Stimulated activated CD4-positive, alpha-beta T cell treated with anti-CD3 and anti-CD28 coated beads, Interleukin-2, amount 100 ng/mL, for 24 hours (primary cell): ENCODE measurements around the gene MAPK10.
"Not testable (repeated sequence)": the region's sequence is repeated elsewhere in the genome, so short reads cannot be mapped to it uniquely, and the experiment has no call there.

Source experiments
- DNase-seq, 2 donors: peaks; one replicate each; pipeline ENCODE4 v3.0.0-alpha.2; 2020

MAPK10 gene

DNA sequence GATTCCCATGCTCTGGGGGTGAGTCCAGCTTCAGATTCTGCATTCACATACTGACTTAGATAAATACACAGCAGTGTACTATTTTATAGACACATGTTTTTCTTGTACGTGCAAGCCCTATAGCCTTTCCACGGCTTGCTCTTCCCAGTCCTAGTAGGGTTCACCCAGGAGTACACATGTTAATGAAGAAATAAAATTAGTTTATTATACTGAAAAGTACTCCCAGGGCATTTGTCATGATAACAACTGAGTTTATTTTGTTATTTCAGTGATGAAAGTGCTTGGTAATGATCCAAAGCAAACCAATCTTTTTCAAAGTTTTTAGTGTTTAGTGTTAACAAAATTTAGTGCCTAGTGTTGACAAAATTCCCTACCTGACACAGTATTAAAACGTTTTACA lies 21.3 kb downstream of the MAPK10 start:
- DNase-seq: no peak

DNA sequence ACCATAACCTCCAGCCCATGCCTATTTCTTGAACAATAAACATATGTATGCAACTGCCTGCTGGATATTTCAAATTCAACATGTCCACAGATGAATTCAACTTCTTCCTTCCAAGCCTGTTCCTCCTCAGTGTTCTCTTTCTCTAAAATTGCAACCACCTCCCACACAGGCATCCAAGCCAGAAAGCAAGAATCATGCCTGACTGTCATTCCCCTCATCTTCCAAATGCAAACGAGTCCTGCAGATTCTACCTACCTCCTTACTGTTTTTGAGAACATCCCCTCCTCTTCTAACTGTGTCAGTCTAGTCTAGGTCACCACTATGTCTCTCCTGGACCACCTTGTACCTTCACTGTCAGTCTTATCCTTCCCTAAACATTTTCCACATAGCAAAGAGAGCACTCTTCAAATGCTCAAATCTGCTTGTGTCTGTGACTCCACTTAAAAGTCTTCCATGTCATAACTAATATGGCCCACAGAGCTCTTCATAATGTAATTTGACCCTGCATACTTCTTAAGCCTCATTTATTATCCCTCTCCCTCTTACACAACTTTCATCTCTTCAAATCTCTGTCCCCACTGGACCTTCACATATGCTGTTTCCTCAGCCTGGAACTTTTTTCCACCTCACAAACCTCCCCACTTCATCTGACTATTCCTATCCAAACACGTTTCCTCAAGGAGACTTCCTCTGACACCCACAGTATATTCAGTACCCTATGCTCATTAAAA lies 25.7 kb downstream of the MAPK10 start:
- DNase-seq: no peak

DNA sequence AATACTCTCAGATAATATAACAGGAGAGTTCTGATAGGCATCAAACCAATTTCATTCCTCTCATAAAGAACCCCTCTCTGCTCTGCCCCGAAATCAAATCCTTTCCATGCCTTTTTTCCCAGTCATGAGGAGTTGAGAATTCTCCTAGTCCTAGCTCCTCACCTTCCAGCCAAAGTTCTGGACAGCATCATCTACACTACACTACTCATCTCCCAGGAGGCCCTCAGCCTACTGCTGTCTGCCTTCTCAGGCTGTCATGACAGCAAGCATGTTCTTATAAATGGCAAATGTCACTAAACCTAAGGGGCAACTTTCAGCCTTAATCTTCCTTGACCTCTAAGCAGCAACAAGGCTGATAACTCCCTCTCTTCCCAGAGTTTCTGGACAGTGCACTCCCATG lies 26.6 kb downstream of the MAPK10 start:
- no peak for DNase-seq

DNA sequence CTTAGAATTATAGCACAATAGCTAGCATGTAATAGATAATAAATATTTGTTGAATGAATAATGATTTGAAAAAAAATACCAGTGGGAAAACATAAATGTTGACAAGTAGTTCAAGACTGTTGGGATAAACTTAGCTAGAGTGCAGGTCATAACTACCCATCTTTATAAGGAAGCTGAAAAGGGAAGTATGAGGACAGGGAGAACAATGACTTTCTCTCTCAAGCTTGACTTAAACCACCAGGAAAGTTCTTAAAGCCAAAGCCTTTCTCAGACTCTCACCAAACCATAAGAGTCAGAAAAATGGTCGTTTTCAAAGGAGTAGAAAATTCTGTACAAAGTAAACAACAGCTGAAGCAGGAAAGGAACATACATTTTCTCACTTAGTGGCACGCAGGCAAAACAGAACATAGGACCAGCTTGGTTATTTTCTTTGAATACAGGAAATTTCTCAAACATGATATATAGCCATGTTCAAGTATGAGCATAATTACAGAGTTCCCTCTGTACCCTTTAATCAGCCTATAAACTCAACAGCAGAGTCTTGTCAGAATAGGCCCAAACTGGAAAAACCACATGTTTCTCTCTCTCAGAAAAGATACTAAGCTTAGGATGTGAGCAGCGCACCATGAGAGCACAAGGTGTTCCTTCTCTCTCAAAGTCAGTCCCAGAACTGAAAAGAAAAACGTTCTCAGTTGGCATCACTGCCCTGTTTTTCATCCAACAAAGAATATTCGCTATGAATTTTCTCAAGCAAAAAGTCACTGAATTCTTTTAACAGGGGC lies 28.7 kb downstream of the MAPK10 start:
- DNase-seq: no peak

DNA sequence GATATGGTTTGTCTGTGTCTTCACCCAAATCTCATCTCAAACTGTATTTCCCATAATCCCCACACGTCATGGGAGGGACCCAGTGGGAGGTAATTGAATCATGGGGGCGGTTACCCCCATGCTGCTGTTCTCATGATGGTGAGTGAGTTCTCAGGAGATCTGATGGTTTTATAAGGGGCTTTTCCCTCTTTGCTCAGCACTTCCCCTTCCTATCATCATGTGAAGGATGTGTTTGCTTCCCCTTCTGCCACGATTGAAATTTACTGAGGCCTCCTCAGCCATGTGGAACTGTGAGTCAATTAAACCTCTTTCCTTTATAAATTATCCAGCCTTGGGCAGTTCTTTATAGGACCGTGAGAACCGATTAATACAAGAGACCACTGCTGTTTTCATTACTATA lies 29.4 kb downstream of the MAPK10 start:
- not testable (repeated sequence) for DNase-seq

DNA sequence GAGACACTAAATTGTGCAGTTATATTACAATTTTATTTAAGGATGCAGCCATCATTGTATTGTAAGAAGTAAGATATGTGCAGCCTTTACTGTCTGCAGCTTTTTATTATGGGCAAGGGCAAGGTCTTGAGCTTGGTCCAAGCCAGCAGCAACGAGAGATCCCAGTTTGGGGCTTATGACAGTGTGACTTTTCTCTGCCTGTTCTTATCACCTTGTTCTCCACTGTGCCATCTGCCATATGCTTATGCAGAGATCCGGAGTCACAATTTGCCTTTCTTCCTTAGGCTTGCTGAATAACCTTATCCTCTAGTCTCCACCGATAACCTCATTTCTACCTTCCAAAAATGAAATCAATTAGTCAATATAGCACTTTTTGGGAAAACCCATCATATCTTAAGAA lies 30.4 kb downstream of the MAPK10 start:
- no peak for DNase-seq

DNA sequence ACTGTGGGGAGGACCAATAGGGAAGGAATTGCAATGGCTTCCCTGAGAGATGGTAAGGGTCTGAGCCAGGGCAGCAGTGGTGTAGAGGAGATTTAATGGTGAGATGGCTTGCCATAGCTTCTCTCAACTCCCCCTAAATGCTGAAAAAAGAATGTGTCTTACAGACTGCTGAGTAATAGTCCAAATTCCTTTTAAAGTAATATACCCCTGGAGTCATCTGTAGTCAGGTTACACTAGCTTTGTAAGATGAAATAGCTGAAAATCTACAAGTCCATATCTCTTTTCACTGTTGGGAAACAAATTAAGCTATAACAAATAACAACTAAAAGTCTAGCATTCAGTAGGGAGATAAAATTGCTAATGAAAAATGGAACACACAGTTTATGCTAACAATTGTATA lies 33.5 kb downstream of the MAPK10 start:
- DNase-seq: no peak

DNA sequence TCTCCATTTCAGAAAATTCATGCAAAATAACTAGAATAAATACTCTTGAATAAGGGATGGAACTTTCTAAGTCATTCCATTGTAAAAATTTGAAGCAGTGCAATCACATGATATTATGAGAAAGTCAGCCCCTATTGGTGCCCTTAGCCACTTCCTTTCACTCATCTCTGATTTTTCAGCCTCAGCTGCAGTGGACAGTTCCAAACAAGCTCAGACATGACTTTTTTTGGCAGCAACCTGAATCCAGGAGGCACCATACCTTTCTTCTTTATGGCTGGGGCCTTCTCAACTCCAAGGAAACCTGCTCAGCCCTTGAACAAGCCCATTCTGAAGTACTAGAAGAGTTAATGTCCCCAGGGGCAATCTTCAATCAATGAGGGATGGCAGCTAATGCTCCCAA lies 40.5 kb downstream of the MAPK10 start:
- no peak for DNase-seq

DNA sequence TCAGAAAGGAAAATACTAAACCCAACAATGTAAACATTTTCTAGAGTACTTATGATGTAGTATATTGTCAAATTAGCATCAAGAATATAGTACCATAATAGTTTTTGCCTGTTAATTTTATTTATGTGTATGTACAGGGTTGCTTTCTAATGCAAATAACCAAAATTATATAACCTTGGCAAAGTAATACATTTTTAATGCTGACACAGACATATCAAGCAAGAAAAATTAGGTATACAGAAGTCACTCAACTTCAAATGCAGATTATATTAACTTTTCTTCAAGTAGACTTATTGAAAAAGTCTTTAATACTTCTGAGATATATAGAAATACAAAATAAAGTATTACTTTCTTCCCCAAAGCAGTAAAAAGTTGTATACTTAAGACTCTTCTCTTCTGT lies 44.3 kb downstream of the MAPK10 start:
- DNase-seq: no peak

DNA sequence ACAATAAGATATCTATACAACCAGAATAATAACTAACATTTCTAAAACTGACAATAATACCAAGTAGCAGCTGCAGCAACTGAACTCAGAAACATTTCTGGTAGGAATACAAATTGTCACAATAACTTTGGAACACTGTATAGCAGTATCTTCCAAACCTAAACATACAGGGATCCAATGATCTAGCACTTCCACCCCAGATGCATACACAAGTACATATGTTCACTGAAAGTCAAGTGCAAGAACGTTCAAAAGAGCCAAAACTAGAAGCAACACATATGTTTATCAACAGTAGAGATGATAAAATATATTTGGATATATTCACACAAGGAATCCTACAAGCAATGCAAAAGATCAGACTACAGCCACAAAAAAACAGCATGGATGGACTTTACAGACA lies 46.2 kb downstream of the MAPK10 start:
- DNase-seq: no peak

DNA sequence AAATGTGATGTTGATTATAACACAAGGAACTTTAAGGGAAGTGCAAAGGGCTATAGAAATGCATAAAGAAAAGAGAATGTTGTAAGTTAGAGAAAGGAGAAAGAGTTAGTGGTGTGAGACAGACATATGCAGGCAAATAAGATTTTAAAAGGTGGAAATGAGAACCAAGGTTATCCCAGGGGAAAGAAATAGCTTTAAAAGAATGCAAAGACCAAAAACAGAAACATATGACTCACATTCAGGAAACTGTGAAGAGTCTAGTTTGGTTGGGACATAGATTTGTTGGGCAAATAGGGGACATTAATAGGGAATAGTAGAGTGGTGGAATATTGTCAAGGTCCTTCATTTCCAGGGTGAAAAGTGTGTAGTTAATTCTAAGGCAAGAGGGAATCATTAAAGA lies 52.4 kb downstream of the MAPK10 start:
- no peak for DNase-seq

DNA sequence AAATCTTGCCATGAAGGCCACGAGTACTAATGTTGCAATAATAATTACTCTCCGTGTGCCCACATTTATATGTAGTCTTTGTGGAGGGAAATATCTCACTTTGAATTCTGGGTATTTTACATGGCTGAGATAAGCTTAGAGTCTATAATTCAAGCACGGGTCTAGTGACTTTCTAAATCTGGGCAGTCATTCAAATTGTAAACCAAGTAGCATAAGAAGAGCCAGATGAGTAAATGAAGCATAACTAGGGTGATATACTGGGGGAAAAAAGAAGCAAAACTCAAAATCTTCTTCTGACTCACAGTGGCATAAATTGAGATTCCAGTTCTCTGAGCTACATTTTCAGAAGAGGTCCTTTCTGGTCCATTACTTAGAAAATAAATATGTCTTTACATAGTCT lies 53.0 kb downstream of the MAPK10 start:
- DNase-seq: no peak

DNA sequence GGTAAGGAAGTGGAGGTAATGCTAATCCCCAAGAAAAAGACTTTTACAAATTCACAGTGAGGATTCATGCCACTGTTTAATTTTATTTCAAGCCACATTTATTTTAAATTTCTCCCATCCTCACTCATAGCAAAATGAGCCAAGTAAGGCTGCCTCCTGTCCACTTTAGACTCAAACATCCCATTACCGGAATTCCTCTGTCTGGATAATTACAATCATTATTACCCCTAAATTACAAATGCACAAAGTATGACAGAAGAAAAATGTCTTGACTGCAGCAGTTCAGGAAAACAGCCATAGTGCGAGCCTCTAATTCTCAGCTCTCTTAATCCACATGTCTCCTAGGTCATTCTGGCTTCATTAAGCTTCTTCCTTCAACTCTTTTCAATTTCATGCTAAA lies 57.0 kb downstream of the MAPK10 start:
- DNase-seq: no peak

DNA sequence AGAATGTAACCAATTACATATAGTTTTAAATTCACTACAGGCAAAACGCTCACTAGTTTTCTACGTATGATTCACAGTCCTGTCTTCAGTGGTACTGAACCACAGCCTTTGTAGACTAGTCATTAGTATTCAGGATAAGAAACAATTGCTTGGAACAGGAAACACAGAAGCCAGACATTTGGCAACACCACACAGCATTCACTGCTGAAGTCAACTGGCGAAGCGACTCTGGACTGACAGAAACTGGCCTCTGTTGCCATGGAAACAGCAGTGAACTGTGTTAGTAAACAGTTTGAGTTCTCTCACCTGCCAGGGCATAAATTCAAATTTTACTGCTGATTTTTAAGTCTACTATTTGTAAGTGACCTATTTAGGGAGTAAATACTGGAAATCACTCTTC lies 57.6 kb downstream of the MAPK10 start:
- no peak for DNase-seq

DNA sequence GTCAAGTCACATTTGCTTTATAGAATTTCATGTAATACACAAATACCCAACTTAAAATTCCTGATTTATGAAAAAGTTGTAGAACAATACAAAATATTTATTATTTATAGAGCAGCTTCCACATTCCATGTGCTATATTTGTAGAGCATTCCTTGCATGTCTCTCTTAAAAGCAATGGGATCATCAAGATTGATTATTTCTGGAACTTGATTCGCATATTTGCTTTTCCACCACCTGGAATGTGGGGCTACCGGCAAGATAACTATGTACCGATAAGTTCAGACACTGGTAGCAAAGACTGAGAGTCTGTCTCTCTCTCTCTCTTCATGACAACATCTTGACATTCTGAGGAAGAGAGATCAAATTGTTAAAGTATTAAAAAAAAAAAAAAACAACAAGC lies 59.3 kb downstream of the MAPK10 start:
- no peak for DNase-seq

DNA sequence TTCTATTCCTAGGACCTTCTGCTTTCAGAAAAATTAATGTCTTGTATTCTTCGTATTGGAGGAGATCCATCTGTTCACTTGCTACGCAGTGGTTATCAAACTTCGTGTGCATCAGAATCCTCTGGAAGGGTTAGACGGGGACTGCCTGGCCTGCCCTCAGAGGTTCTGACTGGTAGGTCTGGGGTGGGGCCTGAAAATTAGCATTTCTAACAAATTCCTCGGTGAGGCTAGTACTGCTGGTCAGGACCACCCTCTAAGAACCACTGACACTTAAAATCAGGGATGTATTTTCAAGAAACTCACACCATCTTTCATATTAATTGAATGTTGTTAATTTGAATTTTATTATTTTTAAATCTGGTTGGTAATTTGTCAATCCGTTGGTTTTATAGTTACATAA lies 63.0 kb downstream of the MAPK10 start:
- no peak for DNase-seq

DNA sequence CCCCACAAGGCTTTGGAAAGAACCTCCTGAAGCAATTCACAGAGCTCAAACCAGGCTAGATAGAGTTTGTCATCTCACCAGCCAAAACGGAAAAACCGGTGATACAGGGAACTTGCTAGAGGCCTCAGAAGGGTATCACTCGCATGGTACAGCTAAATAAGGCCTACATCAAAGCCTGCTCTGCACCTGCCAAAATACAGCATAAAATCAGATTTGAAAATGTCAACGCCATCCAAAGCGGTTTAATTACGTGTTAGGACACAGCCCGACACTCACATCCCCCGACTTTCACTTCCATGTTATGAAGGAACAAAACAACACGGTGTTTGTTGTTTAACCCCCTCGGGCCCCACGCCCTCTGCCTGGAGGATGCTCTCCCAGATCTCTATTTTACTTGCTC lies 65.0 kb downstream of the MAPK10 start:
- DNase-seq: no peak

DNA sequence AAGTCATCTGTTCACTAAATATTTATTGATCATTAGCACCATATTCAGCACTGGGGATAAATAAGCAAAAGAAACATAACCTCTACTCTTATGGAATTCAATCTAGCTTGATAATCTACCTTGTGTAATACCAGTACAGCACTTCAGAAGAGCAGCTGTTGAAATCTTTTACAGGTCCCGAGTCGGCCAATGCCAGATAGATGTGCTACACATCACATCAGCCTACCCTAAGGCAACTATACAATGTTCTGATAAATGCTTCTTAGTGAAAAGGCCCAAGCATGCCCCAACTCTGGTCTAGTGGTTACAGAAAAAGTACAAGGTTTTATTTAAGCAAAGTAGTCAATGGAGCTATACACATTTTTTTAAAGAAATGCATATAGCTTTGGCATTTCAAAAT lies 68.7 kb downstream of the MAPK10 start:
- DNase-seq: no peak

DNA sequence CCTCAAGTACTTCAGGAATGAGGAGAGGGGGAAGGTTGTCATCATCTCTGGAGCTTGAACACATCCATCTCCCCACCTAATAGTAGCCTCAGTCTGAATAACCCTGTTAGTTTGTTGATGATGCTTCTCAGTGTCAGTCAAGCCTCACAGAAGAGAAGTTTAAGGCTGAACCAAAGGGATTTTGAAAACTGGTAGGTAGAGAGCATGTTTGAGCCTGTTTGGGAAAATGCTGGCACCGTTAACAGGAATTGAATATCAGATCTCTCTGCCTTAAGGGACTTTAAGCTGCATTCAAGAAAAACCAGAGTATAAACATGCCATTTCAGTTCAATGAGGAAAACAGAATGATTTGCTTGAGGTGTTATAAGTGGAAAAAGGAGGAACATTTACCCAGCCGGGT lies 73.1 kb downstream of the MAPK10 start:
- no peak for DNase-seq

DNA sequence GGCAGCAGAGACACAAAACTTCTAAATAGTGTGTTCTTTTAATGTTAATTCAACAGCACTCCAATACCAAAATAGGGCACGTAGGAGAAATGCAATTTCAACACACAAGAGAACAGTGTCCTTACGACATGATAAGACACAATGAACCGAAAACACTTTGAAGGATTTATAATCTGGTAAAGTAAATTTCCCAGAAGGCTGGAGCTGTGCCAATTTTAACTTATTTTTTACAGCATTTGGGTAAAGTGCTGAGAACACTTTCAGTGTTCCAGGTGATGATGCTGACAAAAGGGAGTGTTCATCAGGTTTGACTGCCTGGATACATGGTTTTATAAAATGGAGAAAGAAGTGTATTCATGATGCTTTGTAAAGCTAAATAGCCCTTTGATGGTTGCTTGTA lies 76.5 kb downstream of the MAPK10 start:
- DNase-seq: no peak

DNA sequence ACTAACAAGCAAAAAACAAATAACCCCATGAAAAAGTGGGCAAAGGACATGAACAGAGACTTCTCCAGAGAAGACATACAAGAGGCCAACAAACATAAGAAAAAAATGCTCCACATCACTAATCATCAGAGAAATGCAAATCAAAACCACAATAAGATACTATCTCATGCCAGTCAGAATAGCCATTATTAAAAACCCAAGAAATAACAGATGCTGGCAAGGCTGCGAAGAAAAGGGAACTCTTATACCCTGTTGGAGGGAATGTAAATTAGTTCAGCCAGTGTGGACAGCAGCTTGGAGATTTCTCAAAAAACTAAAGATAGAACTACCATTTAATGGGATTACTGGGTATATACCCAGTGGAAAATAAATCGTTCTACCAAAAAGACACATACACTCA lies 79.6 kb downstream of the MAPK10 start:
- no peak for DNase-seq

DNA sequence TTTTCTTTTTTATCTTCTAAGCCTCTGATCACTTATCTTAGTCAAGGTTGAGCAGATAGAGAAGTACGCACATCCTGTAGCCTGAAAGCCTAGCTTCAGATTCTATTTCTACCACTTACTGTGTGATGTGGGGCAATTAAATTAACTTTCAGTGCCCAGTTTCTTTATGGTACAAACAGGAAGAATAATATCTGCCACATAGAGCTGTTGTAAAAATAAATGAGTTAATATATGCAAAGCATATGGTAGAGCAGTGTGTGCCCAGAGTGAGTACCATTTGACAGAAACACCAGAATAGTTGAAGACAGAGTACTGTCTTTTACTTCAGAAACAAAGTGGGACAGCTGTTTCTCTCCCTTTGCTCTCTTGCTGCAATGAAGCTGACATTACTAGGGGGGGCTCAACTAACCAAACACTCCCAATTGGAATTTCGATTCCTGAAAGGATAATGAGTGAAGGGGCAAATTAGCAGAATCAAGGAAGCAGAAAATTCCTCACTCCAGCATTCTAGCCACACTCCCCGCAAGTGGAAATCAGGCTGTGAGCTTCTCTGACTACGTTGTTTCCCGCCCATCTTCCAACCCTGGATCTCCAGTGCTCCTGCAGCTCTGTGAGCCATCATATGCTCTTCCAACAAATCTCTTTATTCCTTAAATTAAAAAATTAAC lies 80.4 kb downstream of the MAPK10 start:
- no peak for DNase-seq

DNA sequence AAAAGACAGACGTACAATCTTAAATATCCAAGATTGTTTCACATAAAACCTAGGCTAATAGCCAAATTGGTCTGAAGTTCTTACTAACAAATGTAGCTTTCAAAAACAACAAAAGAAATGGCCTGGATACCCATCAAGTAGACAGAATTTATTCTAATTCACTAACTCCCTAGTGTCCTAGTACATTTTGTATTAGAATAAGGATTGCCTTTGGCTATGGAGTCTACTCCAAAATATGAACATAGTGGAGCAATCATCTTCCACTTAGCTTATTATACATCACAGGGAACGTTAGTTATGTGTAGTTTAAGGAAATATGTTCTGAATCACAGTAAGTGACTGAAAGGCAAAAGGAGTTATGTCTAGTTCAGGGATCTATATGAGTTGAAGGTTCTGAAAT lies 81.7 kb downstream of the MAPK10 start:
- DNase-seq: no peak

DNA sequence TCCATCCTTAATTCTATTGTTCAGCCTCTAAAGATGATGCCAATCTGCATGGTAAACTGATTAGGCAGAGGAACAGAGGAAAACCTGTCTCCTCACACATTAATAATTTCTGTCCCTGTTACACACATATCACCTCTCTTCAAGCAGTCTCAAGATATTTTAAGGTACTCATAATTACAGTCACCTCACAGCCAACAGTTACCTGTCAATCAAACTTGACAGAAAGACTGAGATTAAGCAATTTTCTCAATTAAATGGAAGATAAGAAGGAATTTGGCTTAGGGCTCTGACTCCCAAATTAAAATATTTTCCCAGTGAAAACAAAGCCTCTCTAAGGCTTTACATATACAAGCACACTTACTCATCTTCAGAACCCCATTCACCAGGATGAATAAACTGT lies 85.2 kb downstream of the MAPK10 start:
- DNase-seq: no peak
